Stimulated activated CD8-positive, alpha-beta memory T cell treated with anti-CD3 and anti-CD28 coated beads, Interleukin-15, amount 100 ng/mL, for 48 hours (primary cell): ENCODE results near the gene ZNF710.
"Not testable (repeated sequence)": the region's sequence is repeated elsewhere in the genome, so short reads cannot be mapped to it uniquely, and the experiment has no call there.

Source experiments
- DNase-seq, 2 donors: peaks; one replicate each; pipeline ENCODE4 v3.0.0-alpha.2; 2020; ENCODE audit warnings: low read depth in 2 of 2

The ZNF710 gene

GRCh38 chr15:90103701-90104329, 102.7 kb downstream of the ZNF710 start:
- no peak for DNase-seq

- no peak for DNase-seq
Measured at GRCh38 chr15:90104551-90104950, 103.4 kb downstream of the ZNF710 start.

- no peak for DNase-seq
Measured at GRCh38 chr15:90105521-90105920, 104.4 kb downstream of the ZNF710 start.

GRCh38 chr15:90106522-90107117, 105.5 kb downstream of the ZNF710 start:
- no peak for DNase-seq

GRCh38 chr15:90108038-90108437, 106.9 kb downstream of the ZNF710 start:
- not testable (repeated sequence) for DNase-seq

GRCh38 chr15:90109163-90109751, 108.1 kb downstream of the ZNF710 start:
- not testable (repeated sequence) for DNase-seq

GRCh38 chr15:90113166-90113565, 112.0 kb downstream of the ZNF710 start:
- no peak for DNase-seq

- no peak for DNase-seq
Measured at GRCh38 chr15:90114451-90114901, 113.4 kb downstream of the ZNF710 start.

- DNase-seq, result no peak
Measured at GRCh38 chr15:90115783-90116182, 114.7 kb downstream of the ZNF710 start.

GRCh38 chr15:90119367-90119766, 118.2 kb downstream of the ZNF710 start:
- no peak for DNase-seq

- DNase-seq, result no peak
Measured at GRCh38 chr15:90121086-90121485, 120.0 kb downstream of the ZNF710 start.

GRCh38 chr15:90124507-90124906, 123.4 kb downstream of the ZNF710 start:
- no peak for DNase-seq

GRCh38 chr15:90126022-90126421, 124.9 kb downstream of the ZNF710 start:
- DNase-seq, result no peak

GRCh38 chr15:90126596-90127435, 125.7 kb downstream of the ZNF710 start:
- DNase-seq, result no peak

- DNase-seq, result no peak
Measured at GRCh38 chr15:90130291-90130690, 129.2 kb downstream of the ZNF710 start.
